Peyer's patch (tissue), 4 donors: ENCODE measurements around the gene SERTAD3. TPM values are rescaled to one million over a fixed set of nuclear protein-coding genes. Genes with fewer than 3 reads are reported as not detected.
"Not testable (repeated sequence)": the region's sequence is repeated elsewhere in the genome, so short reads cannot be mapped to it uniquely, and the experiment has no call there.

Source experiments
- DNase-seq, 3 donors: peaks; one replicate each; pipeline ENCODE4 v3.0.0-alpha.2; 2017 to 2019
- H3K27ac ChIP-seq, 4 donors: fragments of 200-600 bp; sonication (generic); one replicate each; pipeline ENCODE4 v1.5.1; 2016 to 2019
- H3K27me3 ChIP-seq, 2 donors: fragments of 200-600 bp; sonication (generic); one replicate each; pipeline ENCODE4 v1.5.1; 2019
- H3K36me3 ChIP-seq, 3 donors: fragments of 200-600 bp; sonication (generic); one replicate each; pipeline ENCODE4 v1.5.1; 2016 to 2019
- H3K4me1 ChIP-seq, 4 donors: fragments of 200-600 bp; sonication (generic); one replicate each; pipeline ENCODE4 v1.5.1; 2016 to 2019
- H3K4me3 ChIP-seq, 4 donors: fragments of 200-600 bp; sonication (generic); 1 replicate in 3 of 4; 2 replicates in 1 of 4; pipeline ENCODE4 v1.5.1; 2016 to 2019; ENCODE audit warnings: mild to moderate bottlenecking in 1 of 4
- H3K9me3 ChIP-seq, 4 donors: fragments of 200-600 bp; sonication (generic); one replicate each; pipeline ENCODE4 v1.5.1; 2016 to 2019; ENCODE audit warnings: mild to moderate bottlenecking in 1 of 4
- POLR2A ChIP-seq, 2 donors: fragments of 450-650 bp; IDR thresholded peaks; one replicate each; pipeline ENCODE4 v1.5.1; 2017; ENCODE audit warnings: antibody characterized with exemption in 2 of 2, mild to moderate bottlenecking in 2 of 2, moderate library complexity in 2 of 2
- total RNA-seq, 4 donors: library from RNA; depleted of rRNA; stranded (reverse); fragments of >200 nt; gene quantifications; one replicate each; pipeline ENCODE4 v1.1.0, GENCODE V29; 2016
- TF ChIP-seq, protein P1 (sequence below), 6 experiments: fragments of 450-650 bp in 4 of 6; fragments of 200-600 bp in 2 of 6; sonication (generic) in 1 of 6; IDR thresholded peaks; one replicate each; pipeline ENCODE4 v1.5.1; 2017 to 2019; ENCODE audit warnings: antibody characterized with exemption in 6 of 6, mild to moderate bottlenecking in 3 of 6, moderate library complexity in 1 of 6

Gene SERTAD3
- total RNA-seq, 4 donors from 2014 or later, result 9.1 to 22.4 (median 15.2) TPM

DNA sequence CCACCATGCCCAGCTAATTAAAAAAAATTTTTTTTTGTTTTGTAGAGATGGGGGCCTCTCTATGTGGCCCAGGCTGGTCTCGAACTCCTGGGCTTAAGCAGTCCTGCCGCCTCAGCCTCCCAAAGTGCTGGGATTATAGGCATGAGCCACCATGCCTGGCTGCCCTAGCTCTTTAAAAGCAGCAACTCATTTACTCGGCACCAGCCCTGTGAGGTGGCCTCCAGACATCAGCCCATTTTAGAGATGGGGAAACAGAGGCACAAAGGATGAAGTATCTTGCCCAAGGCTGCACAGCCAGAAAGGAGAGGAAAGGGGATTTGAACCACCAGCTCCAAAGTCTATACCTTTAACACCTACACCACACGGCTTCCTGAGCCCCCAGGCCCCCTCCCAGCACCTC lies 31.3 kb downstream of the SERTAD3 start:
- Histone ChIP-seq H3K9me3 (no peaks in the 10 kb centered on the region), H3K4me1 (peaks cover 0 to 9% (median 0%) of the 10 kb centered on the region in 4 donors), H3K27me3 (no peaks in the 10 kb centered on the region), H3K4me3 (no peak overlapping the region), H3K27ac (no peak overlapping the region), H3K36me3 (no peaks in the 10 kb centered on the region)
- no peak for DNase-seq
- TF ChIP-seq POLR2A (IDR thresholded peaks at IDR 0.05), result no peak
- TF ChIP-seq, protein P1, sequence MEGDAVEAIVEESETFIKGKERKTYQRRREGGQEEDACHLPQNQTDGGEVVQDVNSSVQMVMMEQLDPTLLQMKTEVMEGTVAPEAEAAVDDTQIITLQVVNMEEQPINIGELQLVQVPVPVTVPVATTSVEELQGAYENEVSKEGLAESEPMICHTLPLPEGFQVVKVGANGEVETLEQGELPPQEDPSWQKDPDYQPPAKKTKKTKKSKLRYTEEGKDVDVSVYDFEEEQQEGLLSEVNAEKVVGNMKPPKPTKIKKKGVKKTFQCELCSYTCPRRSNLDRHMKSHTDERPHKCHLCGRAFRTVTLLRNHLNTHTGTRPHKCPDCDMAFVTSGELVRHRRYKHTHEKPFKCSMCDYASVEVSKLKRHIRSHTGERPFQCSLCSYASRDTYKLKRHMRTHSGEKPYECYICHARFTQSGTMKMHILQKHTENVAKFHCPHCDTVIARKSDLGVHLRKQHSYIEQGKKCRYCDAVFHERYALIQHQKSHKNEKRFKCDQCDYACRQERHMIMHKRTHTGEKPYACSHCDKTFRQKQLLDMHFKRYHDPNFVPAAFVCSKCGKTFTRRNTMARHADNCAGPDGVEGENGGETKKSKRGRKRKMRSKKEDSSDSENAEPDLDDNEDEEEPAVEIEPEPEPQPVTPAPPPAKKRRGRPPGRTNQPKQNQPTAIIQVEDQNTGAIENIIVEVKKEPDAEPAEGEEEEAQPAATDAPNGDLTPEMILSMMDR (IDR thresholded peaks at IDR 0.05), result no peak

GRCh38 chr19:40411958-40412499 lies 32.1 kb downstream of the SERTAD3 start:
- Histone ChIP-seq H3K4me1 (peaks cover 0 to 1% (median 0%) of the 10 kb centered on the region in 4 donors), H3K4me3 (no peak overlapping the region), H3K9me3 (no peaks in the 10 kb centered on the region), H3K36me3 (no peaks in the 10 kb centered on the region), H3K27me3 (no peaks in the 10 kb centered on the region), H3K27ac (no peak overlapping the region)
- TF ChIP-seq POLR2A (IDR thresholded peaks at IDR 0.05), result no peak
- TF ChIP-seq, protein P1 (IDR thresholded peaks at IDR 0.05), result no peak
- DNase-seq, result no peak

DNA sequence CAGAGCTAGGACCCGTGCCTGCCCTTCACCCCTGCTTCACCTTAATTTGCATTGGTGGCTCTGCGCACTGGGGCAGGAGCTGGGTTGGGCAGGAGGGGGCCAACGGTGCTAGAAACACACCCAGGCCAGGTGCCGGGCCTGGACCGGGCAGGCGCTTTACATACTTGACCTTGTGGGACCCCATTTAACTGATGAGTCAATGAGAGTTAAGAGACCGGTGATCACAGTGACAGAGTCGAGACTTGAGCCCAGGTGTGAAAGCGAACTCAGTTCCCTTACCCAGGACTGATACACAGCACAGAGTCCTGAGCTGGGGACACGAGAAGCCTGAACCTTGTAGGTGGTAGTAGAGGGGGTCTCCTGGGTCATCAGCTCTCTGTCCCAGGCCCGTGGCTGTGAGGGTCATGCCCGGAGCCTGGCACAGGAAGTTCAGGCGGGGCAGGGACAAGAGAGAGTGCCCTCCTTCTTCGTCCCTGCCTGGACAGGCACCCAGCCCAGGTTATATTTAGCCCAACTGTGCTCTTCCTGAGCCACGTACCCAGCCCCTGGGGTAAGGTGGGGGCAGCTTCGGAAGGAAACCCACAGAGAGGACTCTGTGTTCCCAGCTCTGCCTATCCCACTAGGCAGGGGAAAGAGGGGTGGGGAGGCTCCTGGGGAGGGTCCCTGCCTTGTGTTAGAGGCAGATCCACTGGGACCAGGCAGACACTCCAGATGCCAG lies 32.9 kb downstream of the SERTAD3 start:
- TF ChIP-seq, protein P1 (IDR thresholded peaks at IDR 0.05), result no peak
- TF ChIP-seq POLR2A (IDR thresholded peaks at IDR 0.05), result no peak

GRCh38 chr19:40410030-40410389 lies 34.1 kb downstream of the SERTAD3 start:
- no peaks in the 10 kb centered on the region for H3K27me3 ChIP-seq
- DNase-seq, result no peak
- peak overlapping the region in 1 of 4 donors; percentile 36 for H3K27ac ChIP-seq
- H3K9me3 ChIP-seq, result no peaks in the 10 kb centered on the region
- TF ChIP-seq, protein P1 (IDR thresholded peaks at IDR 0.05), result no peak
- no peak for TF ChIP-seq POLR2A (IDR thresholded peaks at IDR 0.05)
- no peaks in the 10 kb centered on the region for H3K4me1 ChIP-seq
- no peaks in the 10 kb centered on the region for H3K36me3 ChIP-seq
- H3K4me3 ChIP-seq, result no peak overlapping the region

More for the DNA sequence above, 32.9 kb downstream of the SERTAD3 start:
- Histone ChIP-seq H3K9me3 (no peaks in the 10 kb centered on the region), H3K27ac (peak overlapping the region in 2 of 4 donors; percentile 4 to 52), H3K27me3 (no peaks in the 10 kb centered on the region), H3K4me3 (no peak overlapping the region), H3K36me3 (no peaks in the 10 kb centered on the region), H3K4me1 (no peaks in the 10 kb centered on the region)
- no peak for DNase-seq

DNA sequence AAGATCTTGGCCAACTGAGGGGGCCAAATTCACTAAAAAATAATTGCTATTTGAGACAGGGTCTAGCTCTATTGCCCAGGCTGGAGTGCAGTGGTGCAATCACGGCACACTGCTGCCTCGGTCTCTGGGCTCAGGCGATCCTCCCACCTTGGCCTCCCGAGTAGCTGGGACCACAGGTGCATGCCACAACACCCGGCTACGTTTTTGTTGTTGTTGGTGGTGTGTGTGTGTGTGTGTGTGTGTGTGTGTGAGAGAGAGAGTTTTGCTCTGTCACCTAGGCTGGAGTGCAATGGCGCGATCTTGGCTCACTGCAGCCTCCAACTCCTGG lies 35.6 kb downstream of the SERTAD3 start:
- not testable (repeated sequence) for H3K4me3 ChIP-seq, H3K27ac ChIP-seq, DNase-seq, H3K4me1 ChIP-seq, H3K27me3 ChIP-seq, H3K36me3 ChIP-seq, H3K9me3 ChIP-seq

GRCh38 chr19:40407714-40408597 lies 36.2 kb downstream of the SERTAD3 start:
- H3K27me3 ChIP-seq, result no peaks in the 10 kb centered on the region
- H3K4me3 ChIP-seq, result no peak overlapping the region
- H3K27ac ChIP-seq, result peak overlapping the region in 1 of 4 donors; percentile 32
- peaks cover 0 to 4% (median 1%) of the 10 kb centered on the region in 4 donors for H3K4me1 ChIP-seq
- no peaks in the 10 kb centered on the region for H3K36me3 ChIP-seq
- TF ChIP-seq, protein P1 (IDR thresholded peaks at IDR 0.05), result no peak
- TF ChIP-seq POLR2A (IDR thresholded peaks at IDR 0.05), result no peak
- DNase-seq, result peak in 1 of 3 donors; percentile 56
- H3K9me3 ChIP-seq, result no peaks in the 10 kb centered on the region
